IPS-18a (cell line): ENCODE data around the gene DSTN.

Experiments
- H3K27ac ChIP-seq: one replicate; pipeline ENCODE4 v1.5.1; 2013; ENCODE audit warnings: low read length
- H3K27me3 ChIP-seq: one replicate; pipeline ENCODE4 v1.6.1; 2013; ENCODE audit warnings: mild to moderate bottlenecking, low read length; ENCODE audit not compliant: control insufficient read depth, insufficient read depth
- H3K36me3 ChIP-seq: one replicate; pipeline ENCODE4 v1.6.1; 2013; ENCODE audit warnings: low read depth, low read length; ENCODE audit not compliant: control insufficient read depth
- H3K4me1 ChIP-seq: one replicate; pipeline ENCODE4 v1.6.1; 2013; ENCODE audit warnings: low read depth, low read length; ENCODE audit not compliant: control insufficient read depth
- H3K4me3 ChIP-seq: one replicate; pipeline ENCODE4 v1.5.1; 2013; ENCODE audit warnings: low read length
- H3K9ac ChIP-seq: one replicate; pipeline ENCODE4 v1.6.1; 2013; ENCODE audit warnings: mild to moderate bottlenecking, low read length, moderate library complexity
- H3K9me3 ChIP-seq: one replicate; pipeline ENCODE4 v1.6.1; 2013; ENCODE audit warnings: low read depth, low read length; ENCODE audit not compliant: control insufficient read depth

Gene DSTN

DNA sequence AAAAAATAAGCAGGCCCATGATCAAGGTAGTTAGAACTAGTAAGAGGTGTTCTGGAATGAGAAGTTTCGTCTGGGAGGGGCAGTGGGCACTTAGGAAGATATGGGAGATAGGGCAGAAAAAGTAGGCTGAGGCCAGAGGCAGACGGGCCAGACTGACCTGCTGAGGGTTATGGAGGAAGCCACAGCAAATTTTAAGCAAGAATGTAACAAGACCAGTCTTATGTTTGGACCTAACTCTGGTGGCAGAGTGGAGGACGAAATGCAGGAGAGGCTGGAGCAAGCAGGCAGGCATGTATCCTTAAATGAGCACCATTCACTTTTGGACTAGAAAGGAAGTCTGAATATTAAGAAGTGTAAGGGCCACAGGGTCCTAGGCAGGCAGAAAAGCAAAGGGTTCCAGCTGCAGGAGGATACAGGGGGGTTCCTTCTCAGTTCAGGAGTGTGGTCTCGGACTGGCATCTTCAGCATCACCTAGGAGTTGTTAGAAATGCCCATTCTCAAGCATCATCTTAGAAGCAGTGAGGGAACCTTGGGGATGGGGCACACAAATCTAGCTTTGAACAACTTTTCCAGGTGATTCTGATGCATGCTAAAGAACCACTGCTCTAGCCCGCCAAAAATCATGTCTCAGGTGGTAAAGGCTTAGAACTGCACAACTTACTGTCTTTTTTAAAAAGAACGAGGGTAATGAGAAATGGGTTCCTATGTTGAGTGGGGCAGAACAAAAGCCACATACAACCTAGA lies 1.7 kb upstream of the DSTN start:
- Histone ChIP-seq H3K4me1 (peaks cover 29% of the 10 kb centered on the region), H3K4me3 (peak overlapping the region; percentile 82), H3K36me3 (no peaks in the 10 kb centered on the region), H3K27ac (peak overlapping the region; percentile 90), H3K9ac (peak overlapping the region; percentile 90), H3K9me3 (no peaks in the 10 kb centered on the region), H3K27me3 (no peaks in the 10 kb centered on the region)

DNA sequence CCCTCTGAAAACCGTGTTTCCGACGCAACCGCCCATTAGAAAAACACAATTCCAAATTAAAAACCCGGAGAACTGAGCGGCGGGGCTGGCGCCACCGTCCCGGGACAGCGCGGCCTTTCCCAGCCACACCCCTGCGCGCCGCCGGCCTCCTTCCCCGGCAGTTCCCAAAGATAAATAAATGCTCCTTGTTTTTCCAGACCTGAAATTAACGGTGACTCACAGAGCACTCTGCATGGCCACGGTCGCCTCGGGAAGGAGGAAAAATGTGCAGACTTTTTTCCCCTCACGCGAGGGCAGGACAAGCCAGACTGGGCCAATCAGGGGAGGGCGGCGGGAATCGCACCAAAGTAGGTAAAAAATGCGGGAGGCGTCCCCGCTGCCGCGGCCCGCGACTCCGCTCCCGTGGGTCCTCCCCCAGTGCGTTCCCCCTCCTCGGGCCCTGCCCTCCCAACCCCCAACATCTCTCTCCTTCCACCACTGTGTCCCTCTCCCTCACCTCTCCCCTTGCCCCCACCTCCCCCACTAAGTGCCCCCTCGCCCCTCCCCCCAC lies 828 bp upstream of the DSTN start:
- Histone ChIP-seq H3K27me3 (no peaks in the 10 kb centered on the region), H3K9me3 (no peaks in the 10 kb centered on the region), H3K36me3 (no peaks in the 10 kb centered on the region), H3K9ac (peak overlapping the region; percentile 90), H3K4me1 (peaks cover 36% of the 10 kb centered on the region), H3K4me3 (peak overlapping the region; percentile 82), H3K27ac (peak overlapping the region; percentile 90)

DNA sequence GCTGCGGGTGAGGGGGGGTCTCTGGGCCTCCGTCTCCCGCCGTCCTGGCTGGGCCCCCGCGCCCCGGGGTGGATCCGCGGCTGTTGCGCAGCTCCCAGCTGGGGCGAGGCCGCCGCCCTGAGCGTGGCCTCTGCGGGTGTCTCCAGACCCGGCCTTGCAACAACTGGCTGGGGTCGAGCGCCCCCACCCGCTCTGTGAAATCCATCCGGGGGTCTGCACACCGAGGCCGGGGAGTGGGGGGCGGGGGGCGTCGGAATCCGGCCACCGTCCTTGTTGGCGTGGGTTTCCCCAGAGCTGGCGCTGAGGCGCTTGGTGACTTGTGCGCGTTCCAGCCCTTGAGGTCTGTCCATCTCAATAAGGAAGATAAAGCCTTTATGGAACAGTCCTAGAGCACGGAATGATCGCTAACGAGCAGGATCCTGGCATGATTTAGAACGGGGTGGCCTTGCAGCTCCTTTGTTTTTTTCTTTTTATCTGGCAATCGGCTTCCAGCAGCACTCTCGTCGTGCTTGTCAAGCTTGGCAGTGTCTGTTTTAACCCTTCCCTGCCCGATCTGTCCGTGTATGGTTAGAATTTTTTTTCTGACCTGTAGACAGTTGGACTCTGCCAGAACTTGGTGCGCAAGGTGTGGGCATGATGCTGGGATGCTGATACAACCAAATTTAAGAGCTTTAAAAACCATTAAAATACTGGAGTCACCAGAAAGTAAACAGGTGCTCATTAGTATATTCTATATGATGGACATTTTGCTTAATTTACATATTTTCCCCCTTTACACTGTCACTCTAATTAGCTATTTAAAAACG lies 675 bp downstream of the DSTN start:
- peak overlapping the region; percentile 66 for H3K4me3 ChIP-seq
- no peaks in the 10 kb centered on the region for H3K9me3 ChIP-seq
- no peaks in the 10 kb centered on the region for H3K27me3 ChIP-seq
- H3K36me3 ChIP-seq = no peaks in the 10 kb centered on the region
- no peak overlapping the region for H3K27ac ChIP-seq
- H3K9ac ChIP-seq = peak overlapping the region; percentile 79
- H3K4me1 ChIP-seq = peaks cover 42% of the 10 kb centered on the region

DNA sequence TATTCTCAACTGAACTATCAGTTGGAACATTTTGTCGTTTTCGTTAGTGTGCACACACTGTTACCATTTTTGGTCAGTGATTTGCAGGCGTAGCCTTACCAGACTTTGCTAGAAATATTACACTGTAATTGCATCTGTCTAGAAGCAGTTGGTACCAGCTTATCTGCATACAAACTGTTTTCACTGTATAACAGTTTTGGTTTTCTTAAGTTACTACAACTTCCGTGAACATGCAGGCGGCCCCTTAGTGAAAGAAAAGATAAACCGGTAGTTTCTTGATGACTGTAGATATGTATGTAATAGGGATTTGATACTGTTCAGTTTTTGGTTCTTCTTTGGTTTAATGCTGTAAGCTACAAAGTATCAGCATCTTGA lies 1.3 kb downstream of the DSTN start:
- no peaks in the 10 kb centered on the region for H3K9me3 ChIP-seq
- no peak overlapping the region for H3K27ac ChIP-seq
- H3K9ac ChIP-seq = peak overlapping the region; percentile 79
- no peaks in the 10 kb centered on the region for H3K36me3 ChIP-seq
- H3K4me3 ChIP-seq = peak overlapping the region; percentile 66
- H3K4me1 ChIP-seq = peaks cover 42% of the 10 kb centered on the region
- H3K27me3 ChIP-seq = no peaks in the 10 kb centered on the region

DNA sequence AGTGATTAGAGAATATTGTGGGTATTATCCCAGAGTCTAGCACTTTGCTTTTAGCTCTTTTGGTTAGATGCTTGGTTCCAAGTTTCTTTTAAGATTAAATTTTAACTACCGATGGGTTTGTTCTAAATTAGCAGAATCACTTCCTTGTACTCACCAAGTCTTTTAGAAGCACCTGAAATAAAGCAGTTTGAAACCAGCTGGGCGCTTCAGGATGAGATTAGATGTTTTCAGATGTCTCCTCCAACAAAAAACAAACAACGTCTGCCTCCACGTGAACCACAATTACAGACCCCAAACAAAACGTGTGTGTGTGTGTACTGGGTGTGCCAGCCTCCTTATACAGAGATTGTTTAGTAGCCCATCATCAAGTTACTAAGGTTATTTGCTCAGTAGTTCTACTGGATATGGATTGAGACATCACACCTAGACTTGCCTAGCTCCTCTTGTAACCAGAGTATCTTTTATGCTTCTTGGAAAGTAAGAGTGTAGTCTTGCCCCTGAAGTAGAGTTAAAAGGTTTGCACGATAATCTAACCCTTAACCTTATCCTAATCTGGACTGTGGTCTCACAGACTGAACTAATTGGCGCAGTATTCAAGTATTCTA lies 2.3 kb downstream of the DSTN start:
- Histone ChIP-seq H3K27me3 (no peaks in the 10 kb centered on the region), H3K4me3 (peak overlapping the region; percentile 66), H3K27ac (no peak overlapping the region), H3K9ac (peak overlapping the region; percentile 25), H3K9me3 (no peaks in the 10 kb centered on the region), H3K4me1 (peaks cover 42% of the 10 kb centered on the region), H3K36me3 (no peaks in the 10 kb centered on the region)

DNA sequence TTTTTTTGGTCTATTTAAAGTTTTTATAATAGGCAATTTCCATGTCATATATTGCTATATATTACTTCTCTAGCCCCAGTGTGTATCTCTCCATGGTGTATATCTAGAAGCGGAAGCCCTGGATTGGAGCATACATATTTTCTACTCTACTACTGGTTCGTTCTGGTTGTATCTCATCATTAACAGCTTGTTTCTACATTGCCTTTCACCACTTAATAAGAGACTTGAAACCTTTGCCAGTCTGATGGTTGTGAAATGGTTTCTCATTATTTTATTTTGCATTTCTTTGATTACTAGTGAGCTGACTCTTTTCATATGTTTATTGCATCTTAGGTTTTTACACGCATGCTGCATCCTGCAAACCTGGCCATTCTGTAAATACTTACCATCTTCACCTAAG lies 3.6 kb downstream of the DSTN start:
- H3K9me3 ChIP-seq = no peaks in the 10 kb centered on the region
- H3K27me3 ChIP-seq = no peaks in the 10 kb centered on the region
- no peak overlapping the region for H3K27ac ChIP-seq
- peak overlapping the region; percentile 66 for H3K4me3 ChIP-seq
- no peak overlapping the region for H3K9ac ChIP-seq
- no peaks in the 10 kb centered on the region for H3K36me3 ChIP-seq
- H3K4me1 ChIP-seq = peaks cover 35% of the 10 kb centered on the region

DNA sequence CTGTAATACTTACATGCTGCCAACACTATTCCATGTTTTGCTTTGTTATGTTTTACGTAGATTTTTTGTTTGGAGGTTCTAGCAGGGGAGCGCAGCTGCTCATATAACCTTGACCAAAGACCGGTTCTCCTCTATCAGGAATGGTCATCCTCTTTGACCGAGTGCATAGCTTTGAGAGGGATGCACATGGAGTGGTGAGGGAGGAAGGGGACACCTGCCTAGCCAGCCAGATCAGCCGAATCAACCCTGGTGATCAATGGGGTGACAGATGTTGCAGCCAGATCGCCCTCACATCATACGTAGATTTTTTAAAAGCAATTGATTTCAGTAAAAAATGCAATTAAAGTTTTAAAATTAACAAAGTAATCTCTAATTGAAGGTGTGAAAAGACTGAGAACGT lies 6.3 kb downstream of the DSTN start:
- Histone ChIP-seq H3K4me1 (peaks cover 31% of the 10 kb centered on the region), H3K27ac (no peak overlapping the region), H3K9ac (no peak overlapping the region), H3K4me3 (no peak overlapping the region), H3K9me3 (no peaks in the 10 kb centered on the region), H3K27me3 (no peaks in the 10 kb centered on the region), H3K36me3 (no peaks in the 10 kb centered on the region)

DNA sequence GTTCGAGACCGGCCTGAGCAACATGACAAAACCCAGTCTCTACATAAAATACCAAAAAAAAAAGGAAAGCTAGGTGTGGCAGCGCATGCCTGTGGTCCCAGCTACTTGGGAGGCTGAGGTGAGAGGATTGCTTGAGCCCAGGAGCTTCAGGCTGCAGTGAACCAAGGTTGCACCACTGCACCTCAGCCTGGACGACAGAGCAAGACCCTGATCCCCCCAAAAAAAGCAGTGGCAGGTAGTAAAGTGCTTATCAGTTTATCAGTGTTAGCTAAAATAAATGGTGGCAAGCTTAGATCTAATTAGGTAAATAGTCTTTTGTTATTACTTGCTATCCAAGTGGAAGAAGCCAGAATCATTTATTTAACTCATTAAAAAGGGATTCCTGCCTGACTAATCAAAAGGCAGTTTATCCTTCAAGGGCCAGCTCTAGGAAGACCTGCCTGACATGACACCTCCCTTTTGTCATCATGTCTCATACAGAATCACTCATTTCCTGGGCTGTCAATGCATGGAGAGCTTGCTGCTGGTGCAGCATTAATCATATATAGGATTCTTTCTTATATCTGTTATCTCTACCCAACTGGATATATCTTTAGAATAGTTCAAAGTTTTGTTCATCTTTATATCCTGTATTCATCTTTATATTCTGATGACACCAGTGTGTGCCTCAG lies 9.6 kb downstream of the DSTN start:
- Histone ChIP-seq H3K9me3 (no peaks in the 10 kb centered on the region), H3K27me3 (no peaks in the 10 kb centered on the region), H3K9ac (no peak overlapping the region), H3K36me3 (no peaks in the 10 kb centered on the region), H3K4me1 (peaks cover 6% of the 10 kb centered on the region), H3K4me3 (no peak overlapping the region), H3K27ac (no peak overlapping the region)

DNA sequence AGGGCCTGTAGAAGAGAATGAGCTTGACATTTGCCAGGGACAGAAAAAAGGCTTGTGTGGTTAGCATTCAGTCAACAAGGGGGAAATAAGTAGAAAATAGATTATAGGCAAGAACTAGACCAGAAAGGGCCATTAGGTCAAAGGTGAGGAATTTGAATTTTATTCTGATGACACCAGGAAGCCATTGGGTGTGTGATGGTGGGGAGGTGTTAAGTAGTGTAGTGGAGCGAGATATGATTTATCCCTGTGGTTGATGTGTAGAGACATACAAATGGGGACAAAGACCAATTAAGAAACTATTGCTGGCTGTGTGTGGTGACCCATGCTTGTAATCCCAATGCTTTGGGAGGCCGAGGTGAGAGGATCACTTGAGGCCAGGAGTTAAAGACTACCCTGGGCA lies 11.0 kb downstream of the DSTN start:
- H3K4me3 ChIP-seq = no peak overlapping the region
- no peak overlapping the region for H3K27ac ChIP-seq
- H3K4me1 ChIP-seq = no peaks in the 10 kb centered on the region
- H3K9me3 ChIP-seq = no peaks in the 10 kb centered on the region
- H3K27me3 ChIP-seq = no peaks in the 10 kb centered on the region
- H3K36me3 ChIP-seq = no peaks in the 10 kb centered on the region
- no peak overlapping the region for H3K9ac ChIP-seq

DNA sequence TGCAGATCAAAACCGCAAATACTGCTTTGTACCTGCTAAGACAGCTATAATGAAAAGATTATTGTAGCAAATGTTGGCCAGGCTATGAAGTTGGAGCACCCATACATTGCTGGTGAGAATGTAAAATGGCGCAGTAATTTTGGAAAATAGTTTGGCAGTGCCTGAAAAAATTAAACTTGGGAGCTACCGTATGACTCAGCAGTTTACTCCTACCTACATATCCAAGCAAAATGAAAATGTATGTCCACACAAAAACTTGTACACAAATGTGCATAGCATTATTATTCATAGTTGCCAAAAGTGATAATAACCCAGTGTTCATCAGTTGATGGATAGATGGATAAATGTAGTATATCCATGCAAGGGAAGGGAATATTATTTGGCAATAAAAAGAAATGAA lies 13.3 kb downstream of the DSTN start:
- no peaks in the 10 kb centered on the region for H3K27me3 ChIP-seq
- H3K4me1 ChIP-seq = no peaks in the 10 kb centered on the region
- no peaks in the 10 kb centered on the region for H3K9me3 ChIP-seq
- H3K9ac ChIP-seq = no peak overlapping the region
- H3K36me3 ChIP-seq = no peaks in the 10 kb centered on the region
- no peak overlapping the region for H3K27ac ChIP-seq
- H3K4me3 ChIP-seq = no peak overlapping the region

DNA sequence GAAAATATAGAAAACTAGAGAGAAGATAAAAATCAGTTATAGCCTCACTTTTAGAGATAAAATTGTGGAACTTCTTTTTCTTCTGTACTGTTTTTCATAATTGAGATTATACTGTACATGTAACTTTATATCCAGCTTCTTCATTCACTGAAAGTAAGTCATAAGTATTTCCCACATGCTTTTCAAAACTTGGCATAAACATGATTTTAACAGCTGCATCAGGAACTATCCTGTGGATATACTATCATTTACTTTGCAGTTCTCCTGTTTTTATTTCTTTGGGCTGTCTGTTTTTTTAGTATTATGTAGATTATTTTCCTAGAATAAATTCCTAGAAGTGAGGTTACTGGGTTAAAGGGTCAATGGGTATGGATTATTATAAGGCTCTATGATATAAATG lies 14.8 kb downstream of the DSTN start:
- Histone ChIP-seq H3K9ac (no peak overlapping the region), H3K27ac (no peak overlapping the region), H3K36me3 (no peaks in the 10 kb centered on the region), H3K4me3 (no peak overlapping the region), H3K27me3 (no peaks in the 10 kb centered on the region), H3K4me1 (no peaks in the 10 kb centered on the region), H3K9me3 (no peaks in the 10 kb centered on the region)
